Breast epithelium (tissue), 4 donors: ENCODE results near the gene STEAP1B. TPM values are rescaled to one million over a fixed set of nuclear protein-coding genes. Genes with fewer than 3 reads are reported as not detected.

ENCODE experiments used
- DNase-seq, 2 donors: peaks; one replicate each; pipeline ENCODE4 v3.0.0-alpha.2; 2019; ENCODE audit warnings: low spot score in 2 of 2
- H3K27ac ChIP-seq, 2 donors: fragments of 200-600 bp; sonication (generic) in 1 of 2; one replicate each; pipeline ENCODE4 v1.5.1; 2016 to 2019; ENCODE audit warnings: mild to moderate bottlenecking in 1 of 2
- H3K27me3 ChIP-seq, 2 donors: fragments of 200-600 bp; sonication (generic) in 1 of 2; one replicate each; pipeline versions ENCODE4 v1.5.1 to v1.6.0; 2017 to 2019; ENCODE audit warnings: control low read depth in 1 of 2, mild to moderate bottlenecking in 1 of 2
- H3K36me3 ChIP-seq: fragments of 200-600 bp; one replicate; pipeline ENCODE4 v1.5.1; 2019
- H3K4me1 ChIP-seq, 2 donors: fragments of 200-600 bp; sonication (generic); one replicate each; pipeline ENCODE4 v1.5.1; 2016 to 2019; ENCODE audit warnings: control low read depth in 1 of 2
- H3K4me3 ChIP-seq, 3 donors: fragments of 200-600 bp; sonication (generic); 1 replicate in 2 of 3; 2 replicates in 1 of 3; pipeline ENCODE4 v1.5.1; 2016 to 2019; ENCODE audit warnings: mild to moderate bottlenecking in 3 of 3, moderate library complexity in 2 of 3
- H3K9me3 ChIP-seq, 2 donors: fragments of 200-600 bp; sonication (generic) in 1 of 2; one replicate each; pipeline ENCODE4 v1.5.1; 2016 to 2019; ENCODE audit warnings: control low read depth in 1 of 2
- CTCF ChIP-seq, 3 donors: fragments of 450-650 bp; IDR thresholded peaks; one replicate each; pipeline ENCODE4 v1.5.1; 2016 to 2017; ENCODE audit warnings: antibody characterized with exemption in 3 of 3, mild to moderate bottlenecking in 3 of 3, moderate library complexity in 3 of 3
- POLR2A ChIP-seq: fragments of 450-650 bp; IDR thresholded peaks from one replicate; pipeline ENCODE4 v1.6.1; 2016; ENCODE audit warnings: antibody characterized with exemption, mild to moderate bottlenecking, moderate library complexity
- POLR2AphosphoS5 ChIP-seq, 3 donors: sonication (generic); formaldehyde crosslinking; IDR thresholded peaks; one replicate each; pipeline ENCODE4 v1.6.1; 2017; ENCODE audit warnings: antibody characterized with exemption in 3 of 3
- intact Hi-C: fragments of 100-400 bp; cut with DNase I; formaldehyde crosslinking; loops from one replicate; pipeline ENCODE4 v1.15.1; 2023; ENCODE audit warnings: low total_unique reads
- total RNA-seq, 3 donors: library from RNA; depleted of rRNA; stranded (reverse); fragments of >200 nt; gene quantifications; one replicate each; pipeline ENCODE4 v1.1.0, GENCODE V29; 2016

The STEAP1B gene
- total RNA-seq, 3 donors from 2014 or later: 0.32 to 1.0 (median 0.66) TPM

- Histone ChIP-seq H3K36me3 (no peaks in the 10 kb centered on the region), H3K4me3 (no peak overlapping the region), H3K27ac (no peak overlapping the region), H3K9me3 (no peaks in the 10 kb centered on the region), H3K27me3 (no peaks in the 10 kb centered on the region), H3K4me1 (no peaks in the 10 kb centered on the region)
- no peak for TF ChIP-seq POLR2AphosphoS5 (IDR thresholded peaks at IDR 0.05)
- TF ChIP-seq POLR2A: no peak
- TF ChIP-seq CTCF (IDR thresholded peaks at IDR 0.05): no peak
- DNase-seq: no peak
- intact Hi-C loops: no loop called here
Measured at GRCh38 chr7:22395222-22395621, 104.8 kb downstream of the STEAP1B start.

- Histone ChIP-seq H3K4me1 (no peaks in the 10 kb centered on the region), H3K9me3 (no peaks in the 10 kb centered on the region), H3K27ac (no peak overlapping the region), H3K4me3 (no peak overlapping the region), H3K27me3 (no peaks in the 10 kb centered on the region), H3K36me3 (no peaks in the 10 kb centered on the region)
- DNase-seq: no peak
- TF ChIP-seq POLR2AphosphoS5 (IDR thresholded peaks at IDR 0.05) (no peak), CTCF (IDR thresholded peaks at IDR 0.05) (no peak)
- intact Hi-C loops: no loop called here
Measured at GRCh38 chr7:22394739-22395138, 105.2 kb downstream of the STEAP1B start.

GRCh38 chr7:22393913-22394729, 105.9 kb downstream of the STEAP1B start:
- DNase-seq: no peak
- H3K27ac ChIP-seq: no peak overlapping the region
- no peaks in the 10 kb centered on the region for H3K36me3 ChIP-seq
- intact Hi-C loops: no loop called here
- H3K4me3 ChIP-seq: no peak overlapping the region
- no peak for TF ChIP-seq POLR2A
- no peak for TF ChIP-seq CTCF (IDR thresholded peaks at IDR 0.05)
- no peak for TF ChIP-seq POLR2AphosphoS5 (IDR thresholded peaks at IDR 0.05)
- no peaks in the 10 kb centered on the region for H3K27me3 ChIP-seq
- H3K9me3 ChIP-seq: no peaks in the 10 kb centered on the region
- no peaks in the 10 kb centered on the region for H3K4me1 ChIP-seq

GRCh38 chr7:22390516-22390915, 109.5 kb downstream of the STEAP1B start:
- intact Hi-C loops: no loop called here
- Histone ChIP-seq H3K4me1 (no peaks in the 10 kb centered on the region), H3K9me3 (no peaks in the 10 kb centered on the region), H3K27ac (no peak overlapping the region), H3K27me3 (no peaks in the 10 kb centered on the region), H3K4me3 (no peak overlapping the region), H3K36me3 (no peaks in the 10 kb centered on the region)
- no peak for TF ChIP-seq POLR2A
- no peak for TF ChIP-seq POLR2AphosphoS5 (IDR thresholded peaks at IDR 0.05)
- TF ChIP-seq CTCF (IDR thresholded peaks at IDR 0.05): no peak
- DNase-seq: no peak

GRCh38 chr7:22389892-22390291, 110.1 kb downstream of the STEAP1B start:
- Histone ChIP-seq H3K9me3 (no peaks in the 10 kb centered on the region), H3K27ac (no peak overlapping the region), H3K27me3 (no peaks in the 10 kb centered on the region), H3K4me3 (no peak overlapping the region), H3K36me3 (no peaks in the 10 kb centered on the region), H3K4me1 (no peaks in the 10 kb centered on the region)
- intact Hi-C loops: no loop called here
- TF ChIP-seq CTCF (IDR thresholded peaks at IDR 0.05) (no peak), POLR2AphosphoS5 (IDR thresholded peaks at IDR 0.05) (no peak), POLR2A (no peak)
- DNase-seq: no peak
